GM18909 (cell line): Measurements from ENCODE around the gene NDUFA6.
"Not testable (repeated sequence)": the region's sequence is repeated elsewhere in the genome, so short reads cannot be mapped to it uniquely, and the experiment has no call there.

Experiments
- ATAC-seq: cut with Tn5 transposase; IDR thresholded peaks from one replicate; pipeline ENCODE4 v1.9.1; 2021; ENCODE audit warnings: mild to moderate bottlenecking; ENCODE audit not compliant: unreplicated experiment, poor library complexity

Gene NDUFA6

GRCh38 chr22:42115420-42115830, 24.9 kb upstream of the NDUFA6 start:
- not testable (repeated sequence) for ATAC-seq

GRCh38 chr22:42114721-42115120, 24.1 kb upstream of the NDUFA6 start:
- ATAC-seq = no peak

DNA sequence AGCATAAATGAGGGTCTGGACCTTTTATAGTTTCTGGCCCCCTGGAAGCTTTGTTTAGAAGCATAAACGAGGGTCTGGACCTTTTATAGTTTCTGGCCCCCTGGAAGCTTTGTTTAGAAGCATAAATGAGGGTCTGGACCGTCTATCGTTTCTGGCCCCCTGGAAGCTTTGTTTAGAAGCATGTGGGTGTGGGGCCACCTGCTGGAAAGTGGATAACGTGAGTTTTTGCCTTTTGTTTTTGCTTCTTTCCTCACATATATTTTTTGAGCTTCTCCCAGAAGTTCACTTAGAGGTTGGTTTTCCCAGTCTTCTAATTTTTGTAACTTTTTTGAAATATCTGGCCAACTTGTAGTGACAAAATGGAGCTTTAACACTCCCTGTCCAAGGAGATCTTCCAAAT, 22.2 kb upstream of the NDUFA6 start:
- ATAC-seq = not testable (repeated sequence)

DNA sequence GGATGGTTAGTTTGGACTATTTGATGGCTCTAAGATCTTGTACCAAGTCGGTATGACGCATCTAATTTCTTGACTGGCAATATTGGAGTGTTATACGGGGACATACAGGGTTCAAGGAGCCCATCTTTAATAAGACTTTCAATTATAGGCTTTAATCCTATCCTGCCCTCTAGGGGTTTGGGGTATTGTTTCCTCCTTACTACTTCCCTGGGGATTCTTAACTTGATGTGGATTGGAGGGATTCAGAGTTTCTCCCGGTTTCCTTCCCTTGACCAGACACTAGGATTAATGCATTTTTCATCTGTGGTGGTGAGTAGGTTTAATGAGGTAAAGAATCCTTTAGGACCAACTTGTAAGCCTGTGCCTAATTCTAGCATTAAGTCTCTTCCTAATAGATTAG, 21.2 kb upstream of the NDUFA6 start:
- ATAC-seq = no peak

DNA sequence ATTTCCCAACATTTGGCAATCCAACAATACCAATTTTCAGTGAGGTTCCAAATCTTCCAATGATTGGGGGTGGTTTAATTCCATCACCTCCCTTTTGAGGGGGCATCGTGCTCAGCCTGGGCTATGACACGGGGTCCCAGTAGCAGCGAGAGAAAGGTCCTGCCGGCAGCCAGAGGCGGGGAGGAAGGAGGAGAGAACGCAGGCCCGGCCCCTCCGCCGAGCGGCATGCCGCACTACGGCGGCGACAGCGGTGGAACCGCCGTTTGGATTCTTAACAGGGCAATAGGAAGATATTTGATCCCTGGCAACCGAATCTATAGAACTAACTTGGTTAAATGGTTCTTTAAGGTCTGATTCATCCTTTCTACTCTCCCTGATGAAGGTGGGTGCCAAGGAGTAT, 18.3 kb upstream of the NDUFA6 start:
- ATAC-seq = no peak

DNA sequence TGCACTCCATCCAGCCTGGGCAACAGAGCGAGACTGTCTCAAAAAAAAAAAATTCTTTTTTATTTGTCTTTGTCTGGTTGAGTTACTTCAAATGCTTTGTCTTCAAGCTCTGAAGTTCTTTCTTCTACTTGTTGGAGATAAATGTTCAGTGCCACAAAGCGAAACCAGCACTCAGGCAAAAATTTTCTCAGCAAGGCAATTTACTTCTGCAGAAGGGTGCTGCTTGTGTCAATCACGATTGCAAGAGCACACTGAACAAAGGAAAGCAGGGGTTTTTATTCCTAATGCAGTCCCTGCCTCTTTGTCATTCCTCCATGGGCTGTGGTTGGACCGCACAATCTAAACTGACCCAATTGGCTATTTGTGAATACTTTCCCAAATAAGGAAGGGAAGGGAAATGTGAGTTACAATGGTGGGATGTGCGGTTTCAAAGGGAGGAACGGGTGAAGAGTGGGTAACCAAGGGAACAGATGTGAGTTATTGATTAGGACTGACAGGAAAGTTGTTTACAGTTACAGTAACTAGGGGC, 13.8 kb upstream of the NDUFA6 start:
- not testable (repeated sequence) for ATAC-seq

GRCh38 chr22:42101199-42101598, 10.6 kb upstream of the NDUFA6 start:
- no peak for ATAC-seq

DNA sequence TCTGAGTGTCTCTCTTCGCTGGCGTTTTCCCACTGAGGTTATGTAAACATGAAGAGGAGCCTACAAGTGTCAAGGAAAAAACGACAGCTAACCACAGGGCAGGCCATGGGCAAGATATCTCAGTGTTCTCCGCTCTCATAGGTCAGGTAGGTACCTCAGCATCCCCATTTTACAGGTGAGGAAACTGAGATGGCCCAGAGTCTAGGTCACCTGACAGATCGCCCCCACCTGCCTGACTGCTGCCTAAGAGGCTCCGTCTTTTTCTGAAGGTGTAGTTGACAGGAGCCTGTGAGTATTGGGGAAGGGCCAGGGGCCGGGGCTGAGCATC, 847 bp upstream of the NDUFA6 start:
- ATAC-seq = no peak

GRCh38 chr22:42086051-42086450, 4.5 kb downstream of the NDUFA6 start:
- ATAC-seq = no peak

DNA sequence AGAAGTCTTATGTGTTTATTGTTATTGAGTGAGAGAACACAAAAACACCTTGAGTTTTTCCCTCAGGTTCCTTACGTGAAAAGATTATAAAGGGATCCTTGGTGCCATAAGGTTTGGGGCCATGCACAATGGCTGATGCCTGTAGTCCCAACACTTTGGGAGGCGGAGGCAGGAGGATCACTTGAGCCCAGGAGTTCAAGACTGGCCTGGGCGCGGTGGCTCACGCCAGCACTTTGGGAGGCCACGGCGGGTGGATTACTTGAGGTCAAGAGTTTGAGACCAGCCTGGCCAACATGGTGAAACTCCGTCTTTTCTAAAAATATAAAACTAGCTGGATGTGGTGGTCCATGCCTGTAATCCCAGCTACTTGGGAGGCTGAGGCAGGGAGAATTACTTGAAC, 5.7 kb downstream of the NDUFA6 start:
- no peak for ATAC-seq

DNA sequence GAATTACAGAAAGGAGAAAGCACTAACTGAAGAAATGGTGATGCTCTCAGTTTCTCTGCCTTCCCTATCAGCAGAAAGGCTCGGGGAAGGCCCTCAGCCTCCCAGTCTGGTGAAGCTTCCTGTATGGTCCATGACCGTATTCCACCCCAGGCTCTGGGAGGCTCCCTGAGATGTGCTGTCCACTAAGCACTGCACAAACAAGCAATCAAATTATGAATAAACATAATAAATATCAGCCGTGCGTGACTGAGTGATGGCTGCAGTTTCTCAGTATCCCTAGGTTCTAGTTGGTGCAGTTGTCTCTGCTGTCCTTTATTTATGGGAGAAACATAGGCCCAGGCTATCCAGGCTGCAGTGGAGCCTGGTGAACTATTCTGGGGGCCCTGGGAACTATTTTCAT, 7.5 kb downstream of the NDUFA6 start:
- ATAC-seq = no peak

- ATAC-seq = no peak
These were observed 10.3 kb downstream of the NDUFA6 start for GRCh38 chr22:42080287-42080686.

DNA sequence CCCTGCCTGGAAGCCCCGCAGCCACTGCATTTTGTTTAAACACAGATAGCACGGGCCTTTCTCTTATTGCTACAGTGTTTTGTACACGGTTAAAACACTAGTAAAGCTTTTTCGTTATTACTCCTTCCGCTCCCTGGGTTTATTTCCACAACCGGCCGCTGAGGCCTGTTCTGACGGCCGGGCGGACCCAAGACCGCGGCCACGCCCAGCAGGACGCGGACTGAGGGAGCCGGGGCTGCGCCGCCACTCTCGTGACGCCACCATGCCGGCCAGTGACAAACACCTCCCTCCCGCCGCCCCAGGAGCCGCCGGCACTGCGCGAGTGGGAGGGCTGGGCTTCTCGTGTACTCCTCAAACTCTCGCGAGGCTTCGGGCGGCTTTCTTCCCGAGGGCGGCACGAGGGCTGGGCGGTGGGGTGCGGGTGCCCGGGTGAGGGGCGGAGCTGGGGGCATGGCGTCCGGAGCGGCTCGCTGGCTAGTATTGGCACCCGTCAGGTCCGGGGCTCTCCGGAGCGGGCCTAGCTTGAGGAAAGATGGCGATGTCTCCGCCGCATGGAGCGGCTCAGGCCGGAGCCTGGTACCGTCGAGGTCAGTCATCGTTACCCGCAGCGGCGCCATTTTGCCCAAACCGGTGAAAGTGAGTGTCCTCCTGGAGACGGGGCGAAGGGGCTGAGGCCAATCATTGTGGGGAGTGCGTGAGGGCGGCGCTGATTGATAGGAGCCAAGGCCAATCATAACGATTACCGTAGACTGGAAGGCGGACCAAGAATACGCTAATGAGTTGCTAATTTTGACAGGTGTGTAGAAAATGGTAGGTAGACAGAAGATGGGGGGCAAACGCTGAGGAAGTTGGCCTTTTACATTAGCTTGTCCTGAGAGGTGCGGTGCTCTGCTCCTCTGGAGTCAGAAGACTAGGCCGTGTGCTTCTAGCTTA, 11.0 kb downstream of the NDUFA6 start, which contains the start of gene SMDT1:
Gene SMDT1 (plus strand): TSS at position 382 of the 933 bp plus-strand sequence. CDS start 69 bp downstream, at position 451.
- peak; percentile 85 for ATAC-seq

GRCh38 chr22:42078469-42079318, 11.9 kb downstream of the NDUFA6 start:
- ATAC-seq = no peak

DNA sequence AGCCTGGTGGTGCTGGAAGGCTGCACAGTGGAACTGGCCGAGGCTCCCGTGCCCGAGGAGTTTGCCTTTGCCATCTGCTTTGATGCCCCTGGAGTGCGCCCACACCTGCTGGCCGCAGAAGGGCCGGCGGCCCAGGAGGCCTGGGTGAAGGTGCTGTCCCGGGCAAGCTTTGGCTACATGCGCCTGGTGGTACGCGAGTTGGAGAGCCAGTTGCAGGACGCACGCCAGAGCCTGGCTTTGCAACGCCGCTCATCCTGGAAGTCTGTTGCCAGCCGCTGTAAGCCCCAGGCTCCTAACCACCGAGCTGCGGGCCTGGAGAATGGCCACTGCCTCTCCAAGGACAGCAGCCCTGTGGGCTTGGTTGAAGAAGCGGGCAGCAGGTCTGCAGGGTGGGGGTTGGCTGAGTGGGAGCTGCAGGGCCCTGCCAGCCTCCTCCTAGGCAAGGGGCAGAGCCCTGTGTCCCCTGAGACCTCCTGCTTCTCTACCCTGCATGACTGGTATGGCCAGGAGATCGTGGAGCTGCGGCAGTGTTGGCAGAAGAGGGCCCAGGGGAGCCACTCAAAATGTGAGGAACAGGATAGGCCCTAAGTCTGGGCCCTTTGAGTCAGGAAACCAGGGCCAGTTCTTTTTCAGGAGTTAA, 13.0 kb downstream of the NDUFA6 start:
- no peak for ATAC-seq

GRCh38 chr22:42076764-42077485, 13.6 kb downstream of the NDUFA6 start:
- no peak for ATAC-seq

DNA sequence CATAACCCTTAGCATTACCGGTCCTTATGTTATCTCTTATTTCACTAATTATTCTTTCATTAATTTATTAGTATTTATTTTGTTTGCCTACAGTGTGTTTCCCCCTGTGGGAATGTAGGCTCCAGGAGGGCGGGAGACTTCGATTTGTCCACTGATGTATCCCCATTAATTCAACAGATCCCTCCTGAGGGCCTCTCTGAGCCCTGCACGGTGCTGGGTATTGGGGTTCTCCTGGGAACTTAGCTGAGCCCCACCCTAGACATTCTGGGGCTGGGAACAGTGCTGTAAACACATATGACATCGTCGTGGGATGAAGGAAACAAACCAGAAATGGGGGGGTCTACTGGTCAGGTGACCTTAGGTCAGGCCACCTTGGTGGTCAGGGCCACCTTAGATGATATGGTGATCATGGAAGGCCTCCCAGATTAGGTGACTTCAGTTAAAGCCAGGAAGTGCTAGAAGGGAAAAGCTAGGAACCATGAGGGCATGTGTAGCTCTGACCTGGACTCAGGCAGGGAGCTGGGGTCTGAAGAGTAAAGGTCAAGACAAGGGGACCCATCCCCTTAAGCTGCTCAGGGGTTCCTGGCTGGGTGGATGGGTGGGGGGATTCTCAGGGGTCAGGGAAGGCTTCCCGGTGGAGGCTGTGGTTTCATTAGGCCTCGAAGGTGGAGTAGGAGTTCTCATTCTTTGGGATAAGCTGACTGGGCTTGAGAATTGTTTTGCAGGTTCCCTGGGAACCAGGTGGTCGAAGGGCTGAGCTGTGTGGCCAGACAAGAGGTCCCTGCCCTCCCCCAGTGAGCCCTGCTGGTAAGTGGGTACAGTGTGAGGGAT, 15.5 kb downstream of the NDUFA6 start:
- no peak for ATAC-seq

DNA sequence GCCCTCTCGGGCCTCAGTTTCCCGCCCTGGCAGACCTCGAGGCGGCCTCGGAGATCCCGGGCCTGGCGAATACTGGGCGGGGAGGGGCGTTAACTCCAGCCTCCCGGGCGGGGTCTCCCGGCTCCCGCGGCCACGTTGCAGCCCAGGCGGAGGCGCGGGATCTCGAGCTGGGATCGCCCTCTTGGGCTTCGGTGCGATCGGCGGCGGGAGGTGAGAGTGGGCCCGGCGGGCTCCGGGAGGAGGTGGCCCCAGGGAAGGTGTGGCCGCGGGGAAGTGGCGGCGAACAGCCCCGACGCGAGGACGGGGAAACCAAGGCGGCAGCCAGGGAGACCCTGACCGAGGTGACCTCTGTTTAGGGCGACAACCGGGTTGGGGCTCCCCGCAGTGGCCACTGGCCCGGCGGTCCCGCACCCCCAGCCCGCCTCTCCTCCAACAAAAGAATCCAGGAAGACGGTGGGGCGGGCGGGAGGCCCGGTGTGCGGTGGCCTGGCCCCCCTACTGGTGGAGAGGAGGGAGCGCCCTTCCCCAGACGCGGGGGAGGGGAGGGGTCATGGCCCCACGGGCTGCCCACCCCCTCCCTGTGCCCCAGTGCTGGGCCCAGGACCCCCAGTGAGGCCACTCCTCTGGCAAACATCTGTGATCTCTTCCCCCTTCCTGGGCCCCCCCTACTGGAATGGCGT, 16.3 kb downstream of the NDUFA6 start, which contains the start of gene PHETA2:
Gene PHETA2 (plus strand): TSS at position 117 of the 680 bp plus-strand sequence. CDS start 3,046 bp downstream, outside the sequence.
- no peak for ATAC-seq
